GM18520 (cell line): ENCODE data around the gene ADGRE3.
"Not testable (repeated sequence)": the region's sequence is repeated elsewhere in the genome, so short reads cannot be mapped to it uniquely, and the experiment has no call there.

Experiments used
- ATAC-seq: cut with Tn5 transposase; IDR thresholded peaks from one replicate; pipeline ENCODE4 v1.9.1; 2021; ENCODE audit not compliant: unreplicated experiment

The ADGRE3 gene

GRCh38 chr19:14670408-14670807, 4.2 kb downstream of the ADGRE3 start:
- ATAC-seq = no peak

DNA sequence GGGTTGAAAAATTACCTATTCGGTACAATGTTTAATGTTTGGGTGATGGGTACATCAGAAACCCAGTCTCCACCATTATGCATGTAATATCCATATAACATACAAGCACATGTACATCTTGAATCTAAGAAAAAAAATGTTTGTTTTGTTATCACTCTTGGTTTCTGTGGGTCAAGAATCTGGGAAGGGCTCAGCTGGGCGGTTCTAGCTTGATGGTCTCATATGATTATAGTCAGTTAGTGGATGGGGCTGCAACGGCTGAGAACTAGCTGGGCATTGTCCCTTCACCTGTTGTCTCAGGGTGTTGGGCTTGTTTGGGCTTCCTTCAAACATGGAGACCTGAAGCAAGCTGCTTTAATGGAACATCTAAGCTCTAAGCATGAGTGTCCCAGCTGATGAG, 4.7 kb downstream of the ADGRE3 start:
- ATAC-seq = no peak

DNA sequence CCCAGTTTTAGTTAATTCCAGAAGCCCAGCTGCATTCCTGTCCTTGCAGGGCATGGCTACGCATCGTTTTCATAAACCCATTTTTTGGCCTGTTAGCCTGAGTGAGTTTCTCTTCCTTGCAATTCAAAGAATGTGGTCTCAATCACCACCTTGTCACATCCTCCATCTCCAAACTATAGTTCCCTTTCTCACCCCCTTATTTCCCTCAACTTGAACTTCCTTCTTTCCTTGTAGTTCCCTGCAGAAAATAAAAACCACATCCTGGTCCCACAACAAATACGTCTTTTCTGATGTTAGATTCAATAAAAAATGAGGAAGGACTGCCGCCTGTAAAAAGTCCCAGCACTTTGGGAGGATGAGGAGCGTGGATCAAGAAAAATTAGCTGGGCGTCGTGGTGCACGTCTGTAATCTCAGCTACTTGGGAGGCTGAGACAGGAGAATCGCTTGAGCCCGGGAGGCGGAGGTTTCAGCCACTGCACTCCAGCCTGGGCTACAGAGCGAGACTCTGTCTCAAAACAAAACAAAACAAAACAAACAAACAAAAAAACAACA, 13.2 kb downstream of the ADGRE3 start:
- no peak for ATAC-seq

- no peak for ATAC-seq
These were observed 14.7 kb downstream of the ADGRE3 start for GRCh38 chr19:14659874-14660489.

GRCh38 chr19:14655726-14656125, 18.9 kb downstream of the ADGRE3 start:
- ATAC-seq = no peak

DNA sequence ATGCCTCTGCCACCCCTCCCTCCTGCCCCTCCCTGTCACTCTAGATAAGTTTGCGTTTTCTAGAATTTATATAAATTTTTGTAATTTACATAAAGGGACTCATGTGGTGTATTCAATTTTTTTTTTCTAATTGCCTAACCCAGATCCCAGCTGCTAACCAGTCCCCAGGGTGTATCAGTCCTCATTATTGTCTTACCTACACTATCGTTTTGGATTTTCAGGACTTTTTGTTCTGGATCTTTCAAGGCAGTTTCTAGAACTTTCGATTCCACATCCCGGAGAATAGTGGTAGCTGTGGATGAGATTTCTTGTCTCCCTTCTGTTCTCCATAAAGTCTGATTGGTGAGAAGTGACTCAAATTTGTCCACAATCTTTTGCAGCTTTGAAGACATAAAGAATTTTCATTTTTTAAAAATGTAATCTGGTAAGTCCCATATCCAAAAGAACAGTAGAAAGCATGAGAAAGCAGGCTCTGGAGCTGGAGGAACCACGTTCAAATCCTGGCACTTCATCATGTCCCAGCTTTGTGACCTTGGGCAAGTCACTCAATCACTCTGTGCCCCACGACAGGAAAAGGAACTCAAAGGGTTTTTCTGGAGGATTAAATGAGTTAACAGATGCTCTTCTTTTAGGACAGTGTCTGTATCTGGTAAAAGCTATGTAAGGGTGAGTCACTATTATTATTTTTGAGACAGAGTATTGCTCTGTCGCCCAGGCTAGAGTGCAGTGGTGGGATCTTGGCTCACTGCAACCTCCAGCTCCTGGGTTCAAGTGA, 19.7 kb downstream of the ADGRE3 start:
- no peak for ATAC-seq

DNA sequence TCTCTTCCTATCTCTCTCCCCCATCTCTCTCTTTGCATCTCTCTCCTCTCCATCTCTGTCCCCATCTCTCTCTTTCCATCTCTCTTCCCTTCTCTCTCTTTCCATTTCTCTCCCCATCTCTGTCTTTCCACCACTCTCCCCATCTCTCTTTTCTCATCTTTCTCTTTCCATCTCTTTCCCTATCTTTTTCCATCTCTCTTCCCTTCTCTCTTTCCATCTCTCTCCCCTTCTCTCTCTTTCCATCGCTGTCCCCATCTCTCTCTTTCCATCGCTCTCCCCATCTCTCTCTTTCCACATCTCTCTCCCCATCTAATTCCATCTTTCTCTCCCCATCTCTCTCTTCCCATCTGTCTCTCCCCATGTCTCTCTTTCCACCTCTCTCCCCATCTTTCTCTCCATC, 24.5 kb downstream of the ADGRE3 start:
- ATAC-seq = no peak

- ATAC-seq = no peak
These were observed 25.6 kb downstream of the ADGRE3 start for GRCh38 chr19:14649020-14649419.

- no peak for ATAC-seq
These were observed 26.1 kb downstream of the ADGRE3 start for GRCh38 chr19:14648506-14648905.

DNA sequence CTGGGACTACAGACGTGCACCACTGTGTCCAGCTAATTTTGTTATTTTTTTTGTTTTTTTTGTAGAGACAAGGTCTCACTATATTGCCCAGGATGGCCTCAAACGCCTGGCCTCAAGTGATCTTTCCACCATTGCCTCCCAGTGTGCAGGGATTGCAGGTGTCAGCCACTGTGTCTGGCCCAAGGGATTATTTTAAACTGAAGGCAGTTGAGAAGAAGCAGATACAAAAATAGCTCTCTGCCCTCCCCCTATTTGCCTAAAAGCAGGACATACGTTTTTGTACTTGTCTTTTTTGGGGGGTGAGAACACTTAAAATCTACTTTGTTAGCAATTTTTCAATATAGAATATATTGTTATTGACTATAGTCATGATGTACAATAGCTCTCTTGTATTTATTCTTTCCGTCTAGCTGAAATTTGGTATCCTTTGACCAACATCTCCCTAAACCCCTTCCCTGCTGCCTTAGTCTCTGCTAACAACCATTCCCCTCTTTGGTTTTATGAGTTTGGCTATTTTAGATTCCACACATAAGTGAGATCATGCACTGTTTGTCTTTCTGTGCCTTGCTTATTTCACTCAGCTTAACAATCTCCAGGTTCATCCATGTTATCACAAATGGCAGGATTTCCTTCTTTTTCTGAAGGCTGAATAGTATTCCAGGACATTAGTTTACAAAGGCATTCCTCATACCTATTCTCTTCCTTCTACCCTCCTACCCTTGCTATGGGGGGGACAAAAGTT, 34.9 kb downstream of the ADGRE3 start:
- ATAC-seq = no peak

GRCh38 chr19:14632286-14632685, 42.4 kb downstream of the ADGRE3 start:
- no peak for ATAC-seq

DNA sequence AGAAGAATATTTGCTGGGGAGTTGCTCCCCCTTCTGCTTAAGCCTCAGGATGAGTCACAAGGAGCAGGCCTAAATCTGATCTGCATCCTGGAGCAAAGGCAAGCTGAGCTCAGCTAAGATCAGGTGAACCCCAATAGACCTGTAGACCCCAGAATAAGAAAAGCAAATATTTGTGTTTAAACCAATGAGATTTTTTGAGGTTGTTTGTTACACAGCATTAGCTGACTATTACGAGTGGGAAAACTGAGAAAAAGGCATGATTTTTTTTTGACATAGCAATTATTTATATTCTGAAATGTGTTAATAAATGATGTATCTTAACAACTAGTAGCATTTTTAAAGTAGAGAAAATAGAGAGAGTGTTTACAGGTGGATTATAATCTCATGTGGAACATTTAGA, 45.1 kb downstream of the ADGRE3 start:
- ATAC-seq = no peak

- ATAC-seq = not testable (repeated sequence)
These were observed 50.2 kb downstream of the ADGRE3 start for GRCh38 chr19:14624491-14624890.

DNA sequence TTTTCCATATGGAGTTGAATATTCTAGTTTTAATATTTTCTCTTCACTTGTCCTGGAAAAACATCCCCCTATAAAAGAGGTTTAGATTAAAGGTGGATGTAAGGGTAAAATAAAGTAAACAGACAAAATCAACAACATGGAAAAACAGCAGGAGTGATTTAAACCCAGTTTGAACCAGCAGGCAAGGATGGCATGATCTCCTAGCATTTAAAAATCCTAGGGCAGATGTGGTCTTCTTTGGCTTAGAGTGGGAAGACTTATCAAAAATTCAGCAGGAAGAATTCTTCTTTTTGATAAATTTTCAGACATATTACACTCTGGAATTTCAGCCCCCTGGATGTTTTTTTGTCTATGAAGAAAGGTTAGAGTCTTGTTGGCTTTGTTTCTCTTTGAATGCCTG, 55.2 kb downstream of the ADGRE3 start:
- no peak for ATAC-seq

- no peak for ATAC-seq
These were observed 58.2 kb downstream of the ADGRE3 start for GRCh38 chr19:14616407-14616806.

DNA sequence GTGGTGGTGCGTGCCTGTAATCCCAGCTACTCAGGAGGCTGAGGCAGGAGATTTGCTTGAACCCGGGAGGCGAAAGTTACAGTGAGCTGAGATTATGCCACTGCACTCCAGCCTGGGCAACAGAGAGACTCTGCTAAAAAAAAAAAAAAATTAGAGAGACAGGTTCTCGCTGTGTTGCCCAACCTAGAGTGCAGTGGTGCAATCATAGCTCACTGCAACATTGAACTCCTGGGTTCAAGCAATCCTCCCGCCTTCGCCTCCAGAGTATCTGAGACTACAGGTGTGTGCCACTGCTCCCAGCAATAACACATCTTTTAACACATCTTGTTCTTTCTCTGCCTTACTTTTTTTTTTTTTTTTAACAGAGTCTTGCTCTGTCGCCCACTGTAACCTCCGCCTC, 59.0 kb downstream of the ADGRE3 start:
- no peak for ATAC-seq

DNA sequence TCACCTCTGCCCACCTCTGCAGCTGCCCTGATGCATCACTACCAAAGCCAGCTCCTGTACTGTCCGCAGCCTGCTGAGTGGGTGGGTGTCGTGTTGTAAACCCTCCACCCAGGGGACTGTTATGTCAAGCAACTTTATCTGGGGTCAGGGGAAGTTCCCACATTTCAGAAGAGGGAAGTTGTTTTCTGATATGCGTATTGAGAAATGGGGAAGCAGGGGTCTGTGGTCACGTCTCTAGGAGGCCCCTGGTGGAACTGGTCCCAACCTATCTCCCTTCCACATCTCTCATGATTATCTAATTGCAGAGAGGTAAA, 60.6 kb downstream of the ADGRE3 start:
- no peak for ATAC-seq

DNA sequence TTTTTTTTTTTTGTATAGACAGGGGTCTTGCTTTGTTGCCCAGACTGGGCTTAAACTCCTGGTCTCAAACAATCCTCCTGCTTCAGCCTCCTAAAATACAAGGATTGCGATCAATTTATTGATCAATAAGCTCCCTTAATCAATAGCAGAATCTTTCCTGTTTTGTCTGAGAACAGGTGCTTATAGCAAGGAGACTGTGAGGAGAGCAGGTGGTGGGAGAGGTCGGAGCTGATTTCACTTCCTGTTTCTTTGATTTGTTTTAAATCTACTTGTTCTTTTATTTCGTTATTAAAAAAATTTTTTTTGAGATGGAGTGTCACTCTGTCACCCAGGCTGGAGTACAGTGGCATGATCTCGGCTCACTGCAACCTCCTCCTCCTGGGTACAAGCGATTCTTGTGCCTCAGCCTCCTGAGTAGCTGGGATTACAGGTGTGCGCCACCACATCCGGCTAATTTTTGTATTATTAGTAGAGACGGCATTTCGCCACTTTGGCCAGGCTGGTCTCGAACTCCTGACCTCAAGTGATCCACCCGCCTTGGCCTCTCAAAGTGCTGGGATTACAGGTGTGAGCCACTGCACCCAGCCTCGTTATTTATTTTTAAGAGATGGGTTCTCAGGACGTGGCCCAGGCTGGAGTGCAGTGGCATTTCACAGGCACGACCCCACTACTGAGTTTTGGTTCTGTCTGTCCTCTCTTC, 61.1 kb downstream of the ADGRE3 start:
- not testable (repeated sequence) for ATAC-seq

GRCh38 chr19:14612657-14613056, 62.0 kb downstream of the ADGRE3 start:
- ATAC-seq = no peak

GRCh38 chr19:14612242-14612641, 62.4 kb downstream of the ADGRE3 start:
- not testable (repeated sequence) for ATAC-seq

DNA sequence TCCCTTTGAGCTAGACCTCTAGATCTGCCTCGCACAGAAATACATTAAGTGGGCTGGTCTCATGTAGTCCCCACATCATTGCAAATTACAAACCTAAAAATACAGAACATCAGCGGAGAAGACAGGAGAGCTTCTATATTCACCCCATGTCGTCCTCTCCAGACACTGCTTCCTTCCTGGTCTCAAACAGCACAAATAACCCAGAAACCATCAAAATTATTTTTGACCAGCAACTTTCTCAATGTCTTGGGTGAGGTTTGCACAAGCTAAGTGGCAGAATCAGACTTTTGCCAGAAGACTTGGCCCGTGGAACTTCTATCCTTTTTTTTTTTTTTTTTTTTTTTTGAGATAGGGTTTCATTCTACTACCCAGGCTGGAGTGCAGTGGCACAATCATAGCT, 63.6 kb downstream of the ADGRE3 start:
- no peak for ATAC-seq
